Kidney epithelial cell (primary cell): ENCODE results near the gene RAC2. TPM values are rescaled to one million over a fixed set of nuclear protein-coding genes. Genes with fewer than 3 reads are reported as not detected.

Experiments
- DNase-seq: peaks from one replicate; pipeline ENCODE4 v3.0.0-alpha.2; 2010; ENCODE audit warnings: low read depth
- H3K27me3 ChIP-seq: 2 replicates; pipeline ENCODE4 v1.6.0; 2011; ENCODE audit warnings: low read length; ENCODE audit not compliant: control insufficient read depth, insufficient read depth
- H3K36me3 ChIP-seq: 2 replicates; pipeline ENCODE4 v1.5.1; 2011; ENCODE audit warnings: low read length; ENCODE audit not compliant: control insufficient read depth, insufficient read depth
- H3K4me3 ChIP-seq: 2 replicates; pipeline ENCODE4 v1.5.1; 2011; ENCODE audit warnings: low read depth, mild to moderate bottlenecking, control low read depth, low read length
- CTCF ChIP-seq: IDR thresholded peaks from 2 replicates; pipeline ENCODE4 v1.5.1; 2011; ENCODE audit warnings: mild to moderate bottlenecking, moderate library complexity, low read length, control low read depth, inconsistent platforms; ENCODE audit not compliant: insufficient read depth, poor library complexity, severe bottlenecking
- total RNA-seq: library from RNA; depleted of rRNA; stranded (reverse); fragments of >200 nt; gene quantifications from 2 replicates; pipeline ENCODE4 v1.2.3, GENCODE V29; 2015

RAC2 gene
- total RNA-seq, 1 donor from 2014 or later: 24.0 TPM

- Histone ChIP-seq H3K36me3 (no peaks in the 10 kb centered on the region), H3K27me3 (no peaks in the 10 kb centered on the region), H3K4me3 (peak overlapping the region; percentile 37)
- DNase-seq: no peak
- no peak for TF ChIP-seq CTCF
Observed at GRCh38 chr22:37186997-37187522, 57.0 kb downstream of the RAC2 start.

GRCh38 chr22:37186228-37186996 is 57.7 kb downstream of the RAC2 start:
- no peak overlapping the region for H3K4me3 ChIP-seq
- no peaks in the 10 kb centered on the region for H3K27me3 ChIP-seq
- TF ChIP-seq CTCF: no peak
- DNase-seq: no peak
- no peaks in the 10 kb centered on the region for H3K36me3 ChIP-seq

- TF ChIP-seq CTCF: no peak
- DNase-seq: no peak
- H3K4me3 ChIP-seq: no peak overlapping the region
- no peaks in the 10 kb centered on the region for H3K36me3 ChIP-seq
- H3K27me3 ChIP-seq: no peaks in the 10 kb centered on the region
Observed at GRCh38 chr22:37185646-37186227, 58.3 kb downstream of the RAC2 start.

- DNase-seq: no peak
- Histone ChIP-seq H3K36me3 (no peaks in the 10 kb centered on the region), H3K4me3 (no peak overlapping the region), H3K27me3 (no peaks in the 10 kb centered on the region)
- no peak for TF ChIP-seq CTCF
Observed at GRCh38 chr22:37184816-37185541, 59.1 kb downstream of the RAC2 start.

- Histone ChIP-seq H3K27me3 (no peaks in the 10 kb centered on the region), H3K36me3 (no peaks in the 10 kb centered on the region), H3K4me3 (no peak overlapping the region)
- no peak for TF ChIP-seq CTCF
- no peak for DNase-seq
Observed at GRCh38 chr22:37184380-37184755, 59.7 kb downstream of the RAC2 start.
